AG08396 (cell line): ENCODE results near the gene OR8D2.
A peak's percentile ranks its signal among the peaks of the same experiment; 100 is the strongest.

Source experiments
- DNase-seq: peaks from one replicate; pipeline ENCODE4 v3.0.0; 2012; ENCODE audit warnings: low spot score, mixed read lengths

OR8D2 gene, protein sequence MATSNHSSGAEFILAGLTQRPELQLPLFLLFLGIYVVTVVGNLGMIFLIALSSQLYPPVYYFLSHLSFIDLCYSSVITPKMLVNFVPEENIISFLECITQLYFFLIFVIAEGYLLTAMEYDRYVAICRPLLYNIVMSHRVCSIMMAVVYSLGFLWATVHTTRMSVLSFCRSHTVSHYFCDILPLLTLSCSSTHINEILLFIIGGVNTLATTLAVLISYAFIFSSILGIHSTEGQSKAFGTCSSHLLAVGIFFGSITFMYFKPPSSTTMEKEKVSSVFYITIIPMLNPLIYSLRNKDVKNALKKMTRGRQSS

GRCh38 chr11:124320097-124320496 is at the start of gene OR8D2:
Gene OR8D2 (minus strand): TSS chr11:124320197. CDS start chr11:124320197, 0 bp downstream.
- DNase-seq, result no peak

DNA sequence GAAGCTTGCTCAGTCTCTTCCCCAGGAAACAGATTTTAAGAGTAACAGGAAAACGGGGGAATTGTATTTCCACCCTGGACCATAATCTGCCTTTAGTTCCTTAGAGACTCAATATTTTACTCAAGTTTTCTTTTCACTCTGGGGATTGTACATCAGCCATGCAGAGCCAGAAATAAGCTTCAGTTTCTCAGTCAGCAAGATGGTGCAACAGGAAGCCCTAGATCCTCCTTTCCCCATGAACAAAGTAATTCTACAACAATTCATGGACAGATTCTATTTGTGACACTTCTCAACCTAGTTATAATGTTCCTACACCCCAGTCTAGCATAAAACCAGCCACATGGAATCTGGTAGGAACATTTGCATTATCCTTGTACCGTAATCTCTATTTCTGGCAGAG is 39.6 kb upstream of the OR8D2 start:
- DNase-seq, result no peak

DNA sequence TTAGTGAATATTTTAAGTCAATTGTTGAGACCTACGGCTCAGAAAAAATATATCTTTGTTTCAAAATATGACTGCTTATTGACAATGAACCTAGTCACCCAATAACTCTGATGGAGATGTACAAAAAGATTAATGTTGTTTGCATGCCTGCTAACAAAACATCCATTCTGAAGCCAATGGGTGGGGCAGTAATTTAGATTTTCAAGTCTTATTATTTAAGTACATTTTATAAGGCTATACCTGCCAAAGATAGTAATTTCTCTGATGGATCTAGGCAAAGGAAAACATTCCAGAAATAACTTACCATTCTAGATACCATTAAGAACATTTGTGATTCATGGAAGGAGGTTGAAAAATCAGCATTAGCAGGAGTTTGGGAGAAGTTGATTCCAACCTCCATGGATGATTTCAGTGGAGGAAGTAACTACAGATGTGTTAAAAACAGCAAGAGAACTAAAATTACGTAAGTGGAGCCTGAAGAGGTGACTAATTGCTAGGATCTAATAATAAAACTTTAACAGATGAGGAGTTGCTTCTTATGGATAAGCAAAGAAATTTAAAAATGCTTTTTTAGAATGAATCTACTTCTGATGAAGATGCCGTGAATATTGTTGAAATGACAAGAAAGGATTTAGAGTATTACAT is 26.4 kb upstream of the OR8D2 start:
- DNase-seq, result no peak

GRCh38 chr11:124344346-124344745 is 24.3 kb upstream of the OR8D2 start:
- DNase-seq, result no peak

DNA sequence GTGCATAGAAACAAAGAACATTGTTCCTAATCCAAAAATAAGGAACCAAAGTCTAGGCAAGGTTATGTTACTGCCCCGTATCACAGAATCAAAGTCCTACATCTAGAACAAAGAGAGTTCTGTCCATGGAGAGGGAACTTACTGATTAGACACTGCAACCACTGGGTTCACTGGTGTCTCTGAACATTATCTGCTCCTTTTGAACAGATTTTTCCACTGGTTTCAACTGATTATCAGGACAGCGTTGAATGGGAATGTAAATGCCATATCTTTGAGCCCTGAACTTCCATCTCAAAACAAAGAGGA is 20.1 kb upstream of the OR8D2 start:
- no peak for DNase-seq

DNA sequence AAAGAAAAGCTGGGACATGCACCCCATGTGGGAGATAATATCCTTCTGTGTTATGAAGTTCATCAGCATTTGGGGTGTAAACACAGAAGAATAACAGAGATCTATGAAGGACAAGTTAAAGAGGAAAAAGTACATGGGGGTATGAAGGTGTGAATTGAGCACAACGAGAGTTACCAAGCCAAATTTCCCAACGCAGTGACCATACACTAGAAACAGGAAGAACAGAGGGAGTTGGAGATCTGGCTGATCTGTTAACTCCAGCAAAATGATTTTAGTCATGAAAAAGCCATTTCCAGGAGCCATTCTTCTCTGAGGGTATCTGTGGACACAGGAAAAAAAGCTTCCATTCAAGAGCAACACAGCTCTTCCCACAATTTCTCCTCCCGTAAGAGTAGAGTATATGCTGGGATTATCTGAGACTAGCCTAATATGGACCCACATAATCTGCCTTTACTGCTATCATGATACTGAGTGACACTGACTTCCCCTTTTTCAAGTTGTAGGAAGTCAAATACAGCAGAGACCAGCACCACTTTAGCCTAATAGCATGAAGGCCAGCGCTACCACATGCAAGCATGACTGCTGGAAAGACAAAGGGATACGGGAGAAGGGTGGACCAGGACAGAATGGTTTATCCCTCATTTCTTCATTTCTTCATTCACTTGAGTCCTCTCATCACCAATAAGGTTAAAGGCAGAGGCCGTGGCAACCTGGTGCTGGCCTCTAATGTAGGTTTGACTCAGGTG is 19.6 kb upstream of the OR8D2 start:
- DNase-seq, result no peak

- no peak for DNase-seq
Observed at GRCh38 chr11:124331873-124332272, 11.9 kb upstream of the OR8D2 start.

GRCh38 chr11:124329787-124330478 is 9.9 kb upstream of the OR8D2 start:
- DNase-seq, result peak; percentile 5

GRCh38 chr11:124327775-124328174 is 7.8 kb upstream of the OR8D2 start:
- DNase-seq, result no peak

GRCh38 chr11:124322356-124322755 is 2.4 kb upstream of the OR8D2 start:
- DNase-seq, result no peak

DNA sequence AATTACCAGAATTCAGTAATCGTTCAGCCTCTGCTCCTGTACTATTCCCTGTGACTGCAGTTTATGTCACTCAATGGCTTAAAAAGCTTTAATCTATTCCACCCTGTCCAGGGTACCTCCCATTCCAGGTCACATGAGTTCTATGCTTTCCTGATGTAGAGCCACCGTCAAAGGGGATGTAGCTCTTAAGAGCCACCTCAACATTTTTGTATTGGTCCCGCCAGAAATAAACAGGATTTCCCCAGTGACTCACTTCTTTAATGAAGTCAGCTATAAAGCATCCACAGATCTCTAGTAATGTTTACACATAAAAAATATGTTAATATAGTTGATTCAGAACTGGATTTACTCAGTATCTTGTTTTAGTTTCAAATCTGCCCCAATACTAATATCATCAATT is 4.9 kb downstream of the OR8D2 start:
- peak; percentile 32 for DNase-seq

GRCh38 chr11:124313849-124314248 is 6.1 kb downstream of the OR8D2 start, which contains the start of gene OR8D1:
Gene OR8D1 (minus strand): TSS chr11:124313949. CDS start chr11:124310766, 3,183 bp downstream.
- DNase-seq, result no peak

DNA sequence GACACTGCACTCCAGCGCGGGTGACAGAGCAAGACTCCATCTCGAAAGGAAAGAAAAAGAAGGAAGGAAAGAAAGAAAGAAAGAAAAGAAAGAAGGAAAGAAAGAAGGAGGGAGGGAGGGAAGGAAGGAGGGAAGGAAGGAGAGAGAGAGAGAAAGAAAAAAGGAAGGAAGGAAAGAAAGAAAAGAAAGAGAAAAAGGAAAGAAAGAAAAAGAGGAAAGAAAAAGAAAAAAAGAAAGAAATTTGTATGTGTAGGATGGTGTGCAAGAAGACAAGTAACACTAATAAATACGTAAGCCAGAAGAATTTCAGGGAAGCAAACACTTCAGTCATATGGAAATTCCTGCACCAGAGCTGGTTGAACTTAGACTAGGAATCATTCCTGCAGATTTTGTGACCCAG is 6.9 kb downstream of the OR8D2 start:
- DNase-seq, result no peak

- no peak for DNase-seq
Observed at GRCh38 chr11:124311670-124312069, 8.3 kb downstream of the OR8D2 start.

DNA sequence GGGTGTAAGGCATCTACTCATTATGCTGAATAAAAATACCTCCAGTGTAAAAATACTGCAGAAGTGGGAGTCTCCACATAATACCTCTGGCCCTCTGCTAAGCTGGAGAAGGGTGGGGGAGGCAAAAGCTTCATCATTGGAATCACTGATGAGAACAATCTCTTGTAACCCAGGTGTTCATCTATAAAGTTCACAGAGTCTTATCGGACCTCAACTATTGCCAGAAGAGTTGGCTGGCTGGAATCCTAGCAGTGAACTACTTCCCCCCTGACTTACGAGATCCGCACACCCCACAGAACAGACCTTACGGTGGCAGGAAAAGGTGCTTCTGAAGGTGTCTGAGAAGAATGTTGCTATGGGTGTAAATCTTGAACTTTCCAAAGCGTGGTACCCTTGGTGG is 8.7 kb downstream of the OR8D2 start:
- DNase-seq, result no peak

- DNase-seq, result no peak
Observed at GRCh38 chr11:124310721-124311120, 9.3 kb downstream of the OR8D2 start.

DNA sequence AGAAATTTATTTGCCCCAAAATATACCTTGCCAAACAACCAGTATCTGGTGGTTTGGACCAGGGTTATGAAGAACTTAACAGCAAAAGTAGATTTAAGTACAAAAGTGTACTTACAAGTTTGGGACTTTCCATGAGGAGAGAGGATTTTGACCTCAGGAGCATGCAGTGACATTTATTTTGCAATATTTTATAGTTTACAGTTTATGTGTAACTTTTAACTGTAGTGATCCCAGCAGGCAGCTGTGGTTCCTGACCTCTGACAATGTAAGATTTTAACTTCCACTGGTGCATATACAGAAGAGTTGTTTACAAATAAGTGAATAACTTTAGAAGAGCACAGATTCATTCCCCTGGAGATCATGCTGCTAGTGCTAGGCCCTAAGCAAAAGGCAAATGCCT is 12.9 kb downstream of the OR8D2 start:
- no peak for DNase-seq

DNA sequence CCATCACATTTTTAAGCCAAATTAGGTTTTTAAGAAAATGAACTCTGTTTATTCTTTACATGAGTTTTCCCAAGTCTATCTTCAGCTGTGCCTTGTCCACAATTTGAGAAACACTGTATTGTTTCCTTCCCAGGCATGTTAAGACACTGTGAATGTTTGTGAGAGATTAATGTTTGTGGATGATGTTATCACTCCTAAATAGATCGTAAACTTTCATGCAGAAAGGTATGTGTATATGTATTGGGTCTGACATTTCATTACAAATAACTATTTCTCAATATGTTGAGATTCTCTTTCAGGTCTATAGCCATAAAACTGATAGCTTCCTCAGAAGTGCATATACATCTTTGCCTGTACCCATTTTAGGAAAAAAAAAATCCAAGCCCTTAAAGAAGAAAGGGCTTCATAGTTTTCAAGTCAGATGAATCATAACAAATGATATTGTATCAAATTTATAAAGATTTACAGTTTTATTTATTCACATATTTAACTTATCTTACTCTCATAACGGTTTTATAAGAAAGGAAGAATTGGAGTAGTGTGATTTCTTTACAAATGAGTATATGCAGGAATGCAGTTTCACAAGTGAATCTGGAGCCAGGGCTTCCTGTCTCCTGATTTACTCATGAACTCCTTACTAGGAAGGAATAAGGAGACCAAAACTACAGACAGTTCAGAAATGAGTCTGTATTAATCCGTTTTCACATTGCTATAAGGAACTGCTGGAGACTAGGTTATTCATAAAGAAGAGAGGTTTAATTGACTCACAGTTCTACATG is 17.5 kb downstream of the OR8D2 start:
- no peak for DNase-seq

DNA sequence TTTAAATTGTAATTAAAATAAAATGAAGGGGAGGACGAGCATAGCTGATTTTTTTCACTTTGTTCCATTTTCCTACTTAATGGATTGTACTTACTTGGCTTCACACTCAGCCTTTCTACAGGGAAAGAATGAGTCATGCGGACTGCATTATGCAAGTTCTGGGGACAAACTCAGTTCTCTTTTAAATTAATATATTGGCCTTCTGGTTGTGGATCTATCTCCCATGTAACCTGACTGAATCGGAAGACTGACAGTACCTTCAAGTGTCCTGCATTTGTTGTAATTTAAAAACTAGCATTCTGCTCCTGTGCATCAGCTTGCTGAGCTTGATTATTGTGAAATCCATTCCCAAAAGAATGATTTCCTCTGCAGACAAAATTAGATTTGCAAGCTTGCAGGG is 18.4 kb downstream of the OR8D2 start:
- DNase-seq, result no peak

- DNase-seq, result no peak
Observed at GRCh38 chr11:124297921-124298320, 22.1 kb downstream of the OR8D2 start.

DNA sequence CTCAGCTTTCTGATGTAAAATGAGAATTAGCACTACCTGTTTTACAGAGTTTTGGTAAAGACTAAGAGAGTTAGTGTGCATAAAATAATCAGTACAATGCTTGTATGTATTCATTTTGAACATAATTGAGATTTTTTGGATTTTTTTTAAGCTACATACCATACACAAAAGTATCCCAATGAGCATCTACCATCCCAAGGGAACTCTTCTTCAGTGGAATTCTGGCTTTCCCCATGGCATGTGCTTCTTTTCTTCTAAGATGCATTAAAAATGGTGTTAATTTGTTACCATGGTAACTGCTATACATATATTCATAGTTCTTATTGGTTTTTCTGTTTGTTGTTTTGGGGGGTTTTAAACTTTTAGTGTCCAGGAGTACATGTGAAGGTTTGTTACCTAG is 24.0 kb downstream of the OR8D2 start:
- DNase-seq, result no peak

DNA sequence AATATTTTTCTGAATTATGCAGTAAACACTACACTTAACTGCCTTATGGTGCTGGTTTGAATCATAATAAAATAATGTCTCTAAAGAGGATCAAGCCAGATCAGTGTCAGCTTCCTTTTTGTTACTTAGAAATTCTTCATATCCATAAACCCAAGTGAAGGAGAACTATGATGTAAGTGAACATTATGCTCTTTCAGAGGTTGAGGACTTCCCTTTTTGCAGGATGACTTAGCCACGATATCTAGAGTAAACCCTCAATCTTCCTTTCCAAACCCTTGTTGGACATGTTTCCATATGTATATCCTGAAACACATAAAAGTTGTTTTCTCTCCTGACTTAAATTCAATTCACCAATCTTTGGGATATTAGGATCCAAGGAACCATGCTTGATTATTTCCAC is 25.3 kb downstream of the OR8D2 start:
- DNase-seq, result no peak
